ENCODE data around the gene MEIKIN. TPM values are rescaled to one million over a fixed set of nuclear protein-coding genes. Genes with fewer than 3 reads are reported as not detected.

MEIKIN gene
- total RNA-seq, 1 experiment from 2014 or later: not detected

- Histone ChIP-seq H3K4me1 (replicated peaks; ENCODE audit: insufficient read depth) (no peaks in the 10 kb centered on the region), H3K4me3 (no peak overlapping the region), H2AFZ (no peak overlapping the region), H3K9me3 (ENCODE audit: insufficient read depth, low read depth) (no peaks in the 10 kb centered on the region), H3K9me2 (ENCODE audit: insufficient read depth) (no peaks in the 10 kb centered on the region), H3K27ac (no peak overlapping the region), H3K36me3 (ENCODE audit: low read depth) (no peaks in the 10 kb centered on the region), H3K79me2 (ENCODE audit: low read depth) (no peaks in the 10 kb centered on the region), H3K4me2 (no peak overlapping the region), H3F3A (ENCODE audit: insufficient read depth, low read depth) (no peaks in the 10 kb centered on the region), H4K20me1 (ENCODE audit: insufficient read depth) (no peaks in the 10 kb centered on the region), H3K27me3 (ENCODE audit: insufficient read depth, low read depth) (0 out of 2 replicates have a peak, but pooled peaks cover 5% of the 10 kb centered on the region)
- no peak for DNase-seq
- POLR2A ChIA-PET (ENCODE audit: unreplicated experiment): no interaction called here
- intact Hi-C loops (cut with micrococcal nuclease; ENCODE audit: unreplicated experiment): no loop called here
- no peak for TF ChIP-seq CTCF (conservative IDR thresholded peaks at IDR 0.05)
- TF ChIP-seq EZH2 (IDR thresholded peaks at IDR 0.05; ENCODE audit: low read depth): no peak
- BruUV-seq (replicated peaks): no TSS peak
- CTCF ChIA-PET: no interaction called here
Observed at GRCh38 chr5:131986161-131986912, 40.9 kb upstream of the MEIKIN start.

- intact Hi-C loops (cut with micrococcal nuclease; ENCODE audit: unreplicated experiment): no loop called here
- Histone ChIP-seq H3K9me2 (ENCODE audit: insufficient read depth) (no peaks in the 10 kb centered on the region), H4K20me1 (ENCODE audit: insufficient read depth) (no peaks in the 10 kb centered on the region), H3K4me2 (no peak overlapping the region), H3F3A (ENCODE audit: insufficient read depth, low read depth) (no peaks in the 10 kb centered on the region), H3K4me1 (replicated peaks; ENCODE audit: insufficient read depth) (no peaks in the 10 kb centered on the region), H2AFZ (no peak overlapping the region), H3K27ac (no peak overlapping the region), H3K9me3 (ENCODE audit: insufficient read depth, low read depth) (no peaks in the 10 kb centered on the region), H3K27me3 (ENCODE audit: insufficient read depth, low read depth) (0 out of 2 replicates have a peak, but pooled peaks cover 5% of the 10 kb centered on the region), H3K36me3 (ENCODE audit: low read depth) (no peaks in the 10 kb centered on the region), H3K4me3 (no peak overlapping the region), H3K79me2 (ENCODE audit: low read depth) (no peaks in the 10 kb centered on the region)
- POLR2A ChIA-PET (ENCODE audit: unreplicated experiment): no interaction called here
- DNase-seq: no peak
- no TSS peak for BruUV-seq (replicated peaks)
- CTCF ChIA-PET: no interaction called here
- TF ChIP-seq CTCF (conservative IDR thresholded peaks at IDR 0.05) (no peak), EZH2 (IDR thresholded peaks at IDR 0.05; ENCODE audit: low read depth) (no peak)
Observed at GRCh38 chr5:131984956-131985665, 39.6 kb upstream of the MEIKIN start.

- DNase-seq: no peak
- Histone ChIP-seq H3K27ac (no peak overlapping the region), H3K79me2 (ENCODE audit: low read depth) (no peaks in the 10 kb centered on the region), H4K20me1 (ENCODE audit: insufficient read depth) (no peaks in the 10 kb centered on the region), H3K36me3 (ENCODE audit: low read depth) (no peaks in the 10 kb centered on the region), H3K27me3 (ENCODE audit: insufficient read depth, low read depth) (0 out of 2 replicates have a peak, but pooled peaks cover 5% of the 10 kb centered on the region), H3K9me3 (ENCODE audit: insufficient read depth, low read depth) (no peaks in the 10 kb centered on the region), H3F3A (ENCODE audit: insufficient read depth, low read depth) (no peaks in the 10 kb centered on the region), H2AFZ (no peak overlapping the region), H3K4me2 (no peak overlapping the region), H3K4me1 (replicated peaks; ENCODE audit: insufficient read depth) (no peaks in the 10 kb centered on the region), H3K9me2 (ENCODE audit: insufficient read depth) (no peaks in the 10 kb centered on the region), H3K4me3 (no peak overlapping the region)
- ChIA-PET POLR2A (ENCODE audit: unreplicated experiment) (no interaction called here), CTCF (no interaction called here)
- intact Hi-C loops (cut with micrococcal nuclease; ENCODE audit: unreplicated experiment): no loop called here
- no TSS peak for BruUV-seq (replicated peaks)
- TF ChIP-seq EZH2 (IDR thresholded peaks at IDR 0.05; ENCODE audit: low read depth): no peak
- no peak for TF ChIP-seq CTCF (conservative IDR thresholded peaks at IDR 0.05)
Observed at GRCh38 chr5:131983244-131983771, 37.8 kb upstream of the MEIKIN start.

Data from PC-9 (cell line).